SW480 (cell line): Measurements from ENCODE around the gene C16orf82.

Source experiments
- DNase-seq: peaks from one replicate; pipeline ENCODE4 v3.0.0-alpha.2; 2016; ENCODE audit warnings: low spot score

Gene C16orf82

DNA sequence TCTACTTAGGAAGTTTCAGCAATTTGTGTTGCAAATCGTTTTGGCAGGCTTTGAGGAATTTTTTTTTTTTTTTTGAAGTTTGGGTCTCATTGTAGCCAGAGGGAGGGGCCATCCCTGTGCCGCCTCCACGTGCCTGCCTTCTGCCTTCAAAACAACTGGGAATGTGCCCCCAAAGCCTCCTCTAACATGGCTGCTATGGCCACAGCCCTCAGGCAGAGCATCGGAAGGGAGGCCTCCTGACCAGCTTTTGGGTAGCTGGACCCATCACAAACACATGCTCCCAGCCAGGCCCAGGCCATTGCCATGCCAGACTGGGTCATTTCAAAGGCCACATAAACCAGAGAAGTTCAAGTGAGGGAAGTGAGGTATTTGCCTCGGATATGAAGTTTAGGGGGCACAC, 21.5 kb downstream of the C16orf82 start:
- no peak for DNase-seq

DNA sequence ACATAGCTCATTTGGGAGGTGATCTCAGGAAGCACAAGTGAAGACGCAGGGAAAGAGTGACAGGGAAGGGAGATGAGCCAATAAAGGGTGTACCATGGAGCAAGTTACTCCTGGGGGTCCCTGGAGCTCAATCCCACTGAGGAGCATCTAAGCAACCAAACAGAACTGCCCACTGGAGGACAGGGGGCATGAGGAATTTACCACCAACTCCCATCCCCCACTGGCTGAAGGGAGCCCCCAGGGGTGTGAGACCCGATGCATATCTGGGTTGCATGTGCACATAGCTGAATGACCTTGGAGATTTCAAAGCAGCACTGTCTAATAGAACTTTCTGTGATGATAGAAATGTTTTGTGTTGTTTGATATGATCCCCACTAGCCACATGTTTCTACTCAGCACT, 29.6 kb downstream of the C16orf82 start:
- no peak for DNase-seq

DNA sequence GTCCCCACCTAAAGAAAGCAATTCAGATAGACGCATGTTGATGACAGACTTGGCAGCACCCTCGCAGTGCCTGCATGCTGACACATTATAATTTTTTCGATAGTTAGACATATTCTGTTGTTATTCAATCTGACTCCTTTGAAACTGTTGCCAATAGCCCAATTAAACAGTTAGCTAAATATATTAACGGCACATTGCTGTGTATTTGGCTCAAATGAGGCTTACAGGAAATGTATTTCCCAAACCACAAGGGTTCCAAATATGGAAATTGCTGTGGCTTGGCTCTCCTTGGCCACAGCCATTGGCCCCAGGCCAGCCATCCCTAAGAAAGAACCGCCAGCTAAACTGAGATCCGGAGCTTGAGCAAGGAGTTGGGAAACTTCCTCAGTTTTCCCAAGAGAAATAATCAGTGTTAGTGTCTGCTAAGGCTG, 31.1 kb downstream of the C16orf82 start:
- no peak for DNase-seq

DNA sequence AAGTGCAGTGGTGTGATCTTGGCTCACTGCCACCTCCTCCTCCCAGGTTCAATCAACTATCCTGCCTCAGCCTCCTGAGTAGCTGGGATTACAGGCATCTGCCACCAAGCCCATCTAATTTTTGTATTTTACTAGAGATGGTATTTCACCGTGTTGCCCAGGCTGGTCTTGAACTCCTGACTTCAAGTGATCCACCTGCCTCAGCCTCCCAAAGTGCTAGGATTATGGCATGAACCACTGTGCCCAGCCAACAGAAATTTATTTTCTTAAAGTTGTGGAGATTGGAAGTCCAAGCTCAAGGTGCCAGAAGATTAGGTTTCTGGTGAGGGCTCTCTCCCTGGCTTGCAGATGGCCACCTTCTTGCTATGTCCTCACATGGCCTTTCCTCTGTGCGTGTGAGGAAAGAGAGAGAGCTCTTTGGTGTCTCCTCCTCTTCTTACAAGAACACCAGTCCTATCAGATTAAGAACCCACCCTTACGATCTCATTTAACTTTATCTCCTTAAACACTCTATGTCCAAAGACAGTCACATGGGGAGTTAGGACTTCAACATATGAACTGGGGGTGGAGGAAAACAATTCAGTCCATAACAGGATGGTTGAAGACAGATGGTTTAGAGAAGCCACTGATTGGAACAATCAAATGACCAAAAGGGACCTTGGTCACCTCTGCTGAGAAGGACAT, 31.8 kb downstream of the C16orf82 start:
- no peak for DNase-seq

DNA sequence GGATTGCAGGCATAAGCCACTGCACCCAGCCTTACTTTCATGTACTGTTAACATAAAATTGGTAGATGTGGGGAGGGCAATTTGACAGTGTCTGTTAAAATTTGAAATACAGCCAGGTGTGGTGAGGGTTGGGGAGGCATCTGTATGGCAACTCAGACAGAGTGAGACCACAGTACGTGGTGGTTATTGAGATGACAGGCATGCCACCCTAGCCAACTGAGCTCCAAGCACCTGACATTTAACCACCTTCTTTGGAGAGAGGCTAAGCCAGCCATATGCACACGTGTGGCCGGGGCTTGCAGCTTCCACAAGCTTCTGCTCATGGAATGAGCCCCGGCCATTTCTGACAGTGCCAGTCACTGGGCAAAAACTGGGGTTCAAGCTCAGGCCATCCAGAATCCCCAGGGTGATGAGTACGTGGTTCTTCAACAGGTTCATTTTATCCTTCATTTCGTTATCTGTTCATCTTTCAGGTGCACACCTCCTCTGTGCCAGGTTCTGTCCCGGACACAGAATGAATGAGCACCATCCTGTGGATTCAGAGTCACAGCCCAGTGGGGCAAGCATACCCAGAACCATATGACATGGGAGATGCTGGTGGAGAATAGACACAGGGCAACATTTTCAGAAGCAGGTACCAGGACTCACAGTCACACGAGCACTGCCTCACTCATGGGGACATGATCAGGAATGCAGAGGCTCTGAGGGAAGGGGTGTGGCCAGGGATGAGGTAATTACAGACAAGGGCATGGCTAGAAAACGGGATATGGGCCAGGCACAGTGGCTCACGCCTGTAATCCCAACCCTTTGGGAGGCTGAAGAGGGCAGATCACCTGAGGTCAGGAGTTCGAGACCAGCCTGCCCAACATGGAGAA, 36.2 kb downstream of the C16orf82 start:
- DNase-seq, result no peak

DNA sequence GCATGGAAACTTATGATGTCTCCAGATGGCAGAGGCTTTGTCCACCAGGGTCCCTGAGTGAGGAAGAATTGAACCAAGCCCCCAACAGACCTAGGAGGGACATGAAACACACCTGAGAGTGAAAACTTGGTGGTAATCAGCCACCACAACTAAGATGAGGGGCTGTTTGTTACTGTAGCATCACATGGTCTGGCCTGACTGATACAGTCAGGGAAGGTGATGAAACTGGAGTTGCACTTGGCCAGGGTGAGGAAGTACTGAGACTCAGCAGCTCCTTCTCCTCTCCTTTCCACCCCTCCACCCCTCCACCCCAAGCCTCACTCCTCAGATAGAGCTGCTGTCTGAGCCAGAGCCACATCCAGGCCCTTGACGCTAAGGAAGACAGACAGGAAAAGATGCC, 37.2 kb downstream of the C16orf82 start:
- no peak for DNase-seq

DNA sequence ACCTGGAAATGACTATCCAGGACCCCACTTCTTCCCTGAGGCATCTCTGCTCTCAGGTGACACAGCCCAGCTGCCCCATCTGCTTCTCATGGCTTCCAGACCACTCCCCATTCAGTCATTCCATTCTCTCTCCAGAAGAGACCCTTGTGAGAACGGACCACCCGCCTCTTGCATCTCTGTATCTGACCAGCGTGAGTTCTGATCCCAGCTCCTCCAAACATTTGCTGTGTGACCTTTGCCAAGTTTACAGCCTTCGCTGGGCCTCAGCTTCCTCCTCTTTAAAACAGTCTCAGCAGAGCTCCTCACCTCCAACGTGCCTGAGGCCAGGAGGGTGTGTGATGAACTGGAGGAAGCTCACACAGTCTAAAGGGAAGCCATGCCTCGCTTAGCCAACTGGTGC, 39.6 kb downstream of the C16orf82 start:
- DNase-seq, result no peak

DNA sequence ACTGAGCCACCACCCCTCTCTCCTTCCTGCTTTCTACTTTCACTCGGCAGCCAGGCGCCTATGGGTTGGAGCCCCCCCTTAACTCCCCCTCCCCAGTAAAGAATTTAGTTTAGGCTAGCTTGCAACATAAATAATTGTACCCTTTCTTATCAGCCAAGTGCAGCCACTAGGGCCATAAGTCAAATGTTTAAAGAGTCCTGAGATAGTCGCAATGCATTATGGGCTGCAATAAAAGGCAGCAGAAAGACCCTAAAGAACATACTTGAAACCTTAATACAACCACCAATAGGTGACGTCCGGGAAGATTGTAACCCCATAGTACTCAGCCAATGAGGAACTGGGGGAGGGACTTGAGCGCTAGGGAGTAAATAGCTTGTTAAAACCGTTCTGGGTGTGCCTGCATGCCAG, 40.5 kb downstream of the C16orf82 start:
- no peak for DNase-seq

DNA sequence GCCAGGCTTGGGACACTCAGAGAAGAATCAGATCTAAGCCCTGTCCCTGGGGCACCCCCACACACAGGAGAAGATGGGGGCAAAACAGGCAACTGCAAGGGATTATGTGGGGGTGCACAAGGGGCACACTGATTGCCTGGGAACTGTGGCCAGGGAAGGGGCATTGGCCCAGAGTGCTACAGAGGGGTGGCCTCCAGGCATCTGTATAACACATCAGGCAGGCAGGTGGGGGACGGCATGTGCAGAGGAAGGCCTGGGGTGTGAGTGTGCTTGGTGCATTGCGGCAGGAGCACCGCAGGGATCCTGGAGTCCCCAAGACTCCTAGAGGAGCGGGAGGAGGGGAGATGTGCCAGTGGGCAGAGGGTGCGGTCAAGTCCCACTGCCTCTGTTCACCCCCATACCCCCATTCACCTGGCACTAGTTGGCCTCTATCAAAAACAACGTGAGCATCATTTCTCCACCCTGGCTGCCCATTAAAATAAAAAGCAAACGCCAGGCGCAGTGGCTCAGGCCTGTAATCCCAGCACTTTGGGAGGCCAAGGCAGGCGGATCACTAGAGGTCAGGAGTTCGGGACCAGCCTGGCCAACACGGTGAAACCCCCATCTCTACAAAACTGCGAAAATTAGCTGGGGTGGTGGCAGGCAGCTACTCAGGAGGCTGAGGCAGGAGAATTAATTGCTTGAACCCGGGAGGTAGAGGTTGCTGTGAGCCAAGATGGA, 41.5 kb downstream of the C16orf82 start:
- no peak for DNase-seq

DNA sequence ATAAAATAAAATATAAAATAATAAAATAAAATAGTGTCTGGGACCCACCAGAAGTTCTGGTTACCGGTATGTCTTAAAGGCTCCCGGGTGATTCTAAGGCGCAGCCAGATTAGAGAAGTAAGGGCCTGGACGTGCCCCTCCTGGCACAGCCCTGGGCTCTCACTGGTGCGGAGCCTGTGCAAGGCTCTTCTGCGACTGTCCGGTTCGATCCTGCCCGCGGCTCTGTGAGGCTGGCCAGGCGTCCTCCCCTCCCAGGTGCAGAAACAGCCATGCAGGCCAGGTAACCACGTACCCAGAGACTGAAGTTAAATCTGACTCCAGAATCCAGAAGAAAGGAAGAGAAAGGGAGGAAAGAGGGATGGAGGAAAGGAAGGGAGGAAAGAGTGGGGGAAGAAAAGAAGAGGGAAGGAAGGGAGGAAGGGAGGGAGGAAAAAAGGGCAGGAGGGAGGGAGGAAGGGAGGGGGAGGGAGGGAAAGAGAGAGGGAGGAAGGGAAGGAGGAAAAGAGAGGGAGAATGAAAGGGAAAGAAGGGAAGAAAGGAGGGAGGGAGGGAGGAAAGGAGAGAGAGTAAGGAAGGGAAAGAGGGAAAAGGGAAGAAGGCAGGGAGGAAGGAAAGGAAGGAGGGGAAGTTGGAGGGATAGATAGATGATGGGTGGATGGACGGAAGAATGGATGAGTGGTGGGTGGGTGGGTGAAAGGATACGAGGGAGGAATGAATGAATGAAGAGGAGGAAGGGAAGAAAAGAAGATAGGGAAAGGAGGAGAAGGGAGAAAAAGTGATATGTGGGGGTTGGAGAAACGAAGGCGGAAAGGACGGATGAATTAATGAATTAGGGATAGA, 42.3 kb downstream of the C16orf82 start:
- DNase-seq, result no peak

DNA sequence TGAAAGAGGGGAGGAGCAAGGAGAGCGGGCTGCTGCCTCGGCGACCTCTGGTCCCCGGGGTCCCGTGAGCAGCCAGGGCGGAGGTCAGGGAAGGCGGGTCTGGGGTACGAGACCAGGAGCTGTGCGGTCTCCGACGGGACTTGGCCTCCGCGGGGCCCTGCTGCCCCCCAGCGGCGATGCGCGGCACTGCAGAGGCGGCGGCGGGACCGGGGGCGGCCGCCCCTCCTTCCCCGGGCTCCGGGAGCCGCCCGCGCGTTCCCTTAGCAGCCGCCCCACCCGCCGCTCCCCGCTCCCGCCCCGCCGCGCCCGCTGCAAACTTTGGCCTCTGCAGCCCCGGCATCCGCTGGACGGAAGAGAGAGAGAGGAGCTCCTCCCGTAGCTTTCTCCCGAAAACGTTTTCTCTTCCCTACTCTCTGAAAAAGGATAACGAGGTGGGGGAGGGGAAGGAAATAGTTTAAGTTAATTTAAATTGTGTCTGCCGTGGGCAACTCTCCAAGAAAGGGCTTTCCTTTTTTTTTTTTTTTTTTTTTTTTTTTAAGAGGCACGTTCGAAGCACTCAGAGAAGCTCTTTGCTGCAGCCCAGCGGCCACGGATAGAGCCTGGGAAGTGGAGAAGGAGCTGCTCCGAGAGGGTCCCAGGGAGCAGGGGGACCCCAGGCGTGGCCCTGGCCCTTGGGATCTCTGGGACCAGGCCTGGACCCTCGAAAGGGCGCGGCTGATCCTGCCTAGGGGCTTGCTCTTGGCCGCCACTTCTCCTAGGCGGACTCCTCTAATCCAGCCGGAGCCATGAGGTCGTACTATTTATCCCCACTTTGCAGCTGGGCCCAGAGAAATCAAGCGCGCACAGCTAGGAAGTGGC, 43.2 kb downstream of the C16orf82 start:
- DNase-seq, result peak; percentile 67

DNA sequence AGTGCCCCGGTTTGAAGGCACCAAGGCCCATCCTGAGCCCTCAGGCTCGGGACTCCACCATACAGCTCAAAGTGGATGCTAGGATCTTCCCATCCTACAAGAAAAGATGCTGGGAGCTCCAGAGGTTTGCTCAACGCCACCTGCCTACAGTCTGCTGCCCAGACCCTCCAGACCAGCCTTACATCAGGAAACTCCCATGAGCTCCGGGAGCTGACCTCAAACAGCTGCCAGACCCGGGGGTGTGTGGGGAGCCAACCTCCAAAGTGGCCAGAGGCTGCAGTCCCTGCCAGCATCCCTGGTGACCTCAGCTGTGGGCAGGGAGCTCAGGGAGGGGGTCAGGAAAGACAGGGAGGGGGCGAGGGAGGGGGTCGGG, 43.8 kb downstream of the C16orf82 start:
- no peak for DNase-seq

DNA sequence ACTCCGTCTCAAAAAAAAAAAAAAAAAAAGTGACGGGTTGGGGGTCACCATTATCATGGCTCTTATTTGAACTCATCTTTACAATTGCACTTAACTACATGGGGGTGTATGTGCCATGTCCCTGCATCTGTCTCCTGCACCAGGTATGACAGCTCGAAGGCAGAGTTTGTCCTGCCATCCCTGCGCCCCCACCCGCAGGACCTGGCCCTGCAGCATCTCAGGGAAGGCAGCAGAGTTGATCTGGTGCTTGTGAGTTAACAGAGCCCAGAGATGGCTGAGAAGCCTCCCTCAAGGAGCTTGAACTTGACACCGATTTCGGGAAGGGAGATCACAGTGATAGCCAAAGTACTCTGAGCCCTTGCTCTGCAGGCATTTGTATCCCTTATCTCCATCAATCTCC, 44.8 kb downstream of the C16orf82 start:
- no peak for DNase-seq

DNA sequence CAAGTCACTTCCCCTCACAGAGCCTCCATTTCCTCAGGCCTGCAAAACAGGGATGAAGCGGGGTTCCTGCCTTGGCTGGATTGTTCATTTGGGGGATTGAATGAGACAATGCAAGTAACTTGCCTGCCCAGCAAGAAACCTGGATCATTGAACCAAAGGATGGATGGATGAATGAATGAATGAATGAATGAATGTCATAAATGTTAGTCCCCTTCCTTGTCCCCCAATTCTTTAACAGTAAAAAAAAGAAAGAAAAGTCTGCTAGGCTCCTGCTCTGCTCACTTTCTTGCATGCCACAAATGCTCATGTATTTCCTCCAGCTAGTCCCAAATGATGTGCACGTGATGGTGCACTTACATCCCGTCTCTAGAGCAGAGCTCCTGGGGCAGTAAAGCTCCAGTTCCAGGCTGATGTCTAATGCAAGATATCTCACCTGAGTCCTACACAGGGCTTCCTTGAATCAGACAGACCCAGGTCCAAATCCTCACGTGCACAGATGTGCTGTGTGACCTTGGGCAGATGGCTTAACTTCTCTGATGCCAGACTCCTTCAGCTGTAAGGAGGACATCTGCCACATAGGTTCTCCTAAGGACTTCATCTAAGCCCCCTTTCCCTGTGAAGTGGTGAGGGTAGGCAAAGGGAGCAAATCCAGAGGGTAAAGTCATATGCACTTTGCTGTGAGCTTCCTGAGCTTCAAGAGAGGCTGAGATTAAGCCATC, 45.5 kb downstream of the C16orf82 start:
- no peak for DNase-seq

DNA sequence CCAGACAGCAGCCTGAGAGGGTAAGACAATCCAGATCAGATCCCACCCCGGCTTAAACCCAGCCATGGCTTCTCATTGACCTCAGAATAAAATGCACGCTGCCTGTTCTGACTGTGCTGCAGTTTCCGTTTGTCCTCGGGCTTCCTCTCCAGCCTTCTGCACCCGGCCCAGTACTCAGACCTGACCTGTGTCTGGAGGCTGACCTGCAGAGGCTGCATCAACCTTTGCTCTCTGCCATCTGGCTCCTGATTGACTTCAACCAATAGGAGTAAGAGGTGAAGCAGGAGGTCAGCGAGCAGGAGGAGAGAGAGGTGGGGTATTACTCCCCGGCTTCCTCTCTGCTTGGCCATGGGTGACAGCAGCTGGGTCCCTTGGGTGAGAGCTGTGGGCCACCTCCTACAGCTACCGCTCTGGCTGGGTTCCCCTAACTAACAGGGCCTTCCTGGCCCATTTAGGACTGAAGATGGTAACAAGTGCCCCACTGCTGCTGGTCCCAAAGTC, 46.7 kb downstream of the C16orf82 start:
- DNase-seq, result no peak

DNA sequence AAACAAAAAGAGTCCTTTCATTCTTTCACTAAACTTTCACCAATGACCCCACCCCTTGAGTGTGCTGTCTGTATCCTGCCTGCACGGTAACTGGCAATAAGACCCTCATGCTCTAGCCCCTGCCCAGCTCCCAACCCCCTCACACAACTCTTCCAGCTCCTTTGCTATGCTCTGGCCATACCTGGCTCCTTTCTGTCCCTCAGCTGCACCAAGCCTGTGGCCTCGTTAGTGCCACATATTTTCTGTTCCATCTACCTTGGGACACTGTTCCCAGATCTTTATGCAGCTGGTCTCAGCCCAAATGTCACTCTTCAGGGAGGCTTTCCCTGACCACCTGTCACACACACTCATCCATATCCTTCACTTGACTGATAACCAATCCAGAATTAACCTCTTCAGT, 47.3 kb downstream of the C16orf82 start:
- no peak for DNase-seq

DNA sequence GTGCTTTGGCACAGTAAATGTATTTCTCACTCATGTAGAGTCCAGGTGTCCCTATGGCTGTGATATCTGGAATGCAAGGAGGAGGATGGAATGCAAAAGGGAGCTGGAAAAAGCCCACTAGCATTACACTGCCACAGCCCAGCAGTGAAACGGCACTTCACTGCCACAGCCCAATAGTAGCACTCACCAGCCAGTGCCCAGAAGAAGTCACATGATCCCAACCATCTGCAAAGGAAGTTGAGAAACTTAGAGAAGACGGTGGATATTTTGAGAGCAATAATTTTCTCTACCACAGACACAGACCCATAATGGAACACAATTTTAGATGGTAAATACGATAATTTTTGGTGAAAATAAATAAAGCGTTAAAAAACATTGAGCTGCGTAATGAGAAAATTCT, 51.8 kb downstream of the C16orf82 start:
- no peak for DNase-seq
